Heart right ventricle (tissue), 16 donors: Measurements from ENCODE around the gene OR10S1. TPM values are rescaled to one million over a fixed set of nuclear protein-coding genes. Genes with fewer than 3 reads are reported as not detected.

Experiments
- ATAC-seq, 8 donors: fragments of 200-7000 bp; cut with Tn5 transposase; one replicate each; pipeline ENCODE4 v1.9.1; 2020; ENCODE audit warnings: mild to moderate bottlenecking in 8 of 8, moderate library complexity in 8 of 8, moderate number of reproducible peaks in 1 of 8
- DNase-seq, 2 donors: peaks; one replicate each; pipeline ENCODE4 v3.0.0-alpha.2; 2020
- H3K27ac ChIP-seq, 10 donors: fragments of 200-600 bp; sonication (generic) in 2 of 10; one replicate each; pipeline versions ENCODE4 v1.5.0 to v1.8.0; 2020 to 2022; ENCODE audit warnings: mild to moderate bottlenecking in 3 of 10
- H3K27me3 ChIP-seq, 7 donors: fragments of 200-600 bp; one replicate each; pipeline ENCODE4 v1.8.0; 2021 to 2022; ENCODE audit warnings: mild to moderate bottlenecking in 2 of 7
- H3K36me3 ChIP-seq, 9 donors: fragments of 200-600 bp; sonication (generic) in 1 of 9; one replicate each; pipeline versions ENCODE4 v1.5.0 to v1.8.0; 2020 to 2022; ENCODE audit warnings: mild to moderate bottlenecking in 2 of 9
- H3K4me1 ChIP-seq, 9 donors: fragments of 200-600 bp; sonication (generic) in 1 of 9; one replicate each; pipeline versions ENCODE4 v1.5.0 to v1.8.0; 2020 to 2022; ENCODE audit warnings: mild to moderate bottlenecking in 4 of 9
- H3K4me3 ChIP-seq, 10 donors: fragments of 200-600 bp; sonication (generic) in 2 of 10; one replicate each; pipeline versions ENCODE4 v1.5.0 to v1.8.0; 2020 to 2022; ENCODE audit warnings: mild to moderate bottlenecking in 7 of 10, moderate library complexity in 2 of 10
- H3K9me3 ChIP-seq, 11 donors: fragments of 200-600 bp in 10 of 11; sonication (generic) in 2 of 11; one replicate each; pipeline versions ENCODE4 v1.5.0 to v1.8.0; 2013 to 2022; ENCODE audit warnings: mild to moderate bottlenecking in 2 of 11, control low read depth in 1 of 11, moderate library complexity in 1 of 11
- WGBS, 2 donors: extraction: QIAGEN DNeasy Blood & Tissue Kit; methylation state at CpG; one replicate each; pipeline ENCODE4 v1.1.7; 2013; ENCODE audit warnings: inconsistent platforms in 1 of 2; 5-methylcytosine and 5-hydroxymethylcytosine counted together
- intact Hi-C, 10 donors: fragments of 100-400 bp; cut with DNase I; formaldehyde crosslinking; loops; one replicate each; pipeline versions ENCODE4 v1.11.1 to v1.14.2; 2022
- polyA plus RNA-seq, 2 donors: library from polyadenylated mRNA; stranded (reverse); fragments of 200-250 nt; gene quantifications; one replicate each; pipeline ENCODE4 v1.2.3, GENCODE V29; 2013
- total RNA-seq, 10 donors: library from RNA; stranded (reverse); fragmentation: NEBNext Ultra II Directional in 3 of 10; extraction: Animal tissue kit (Norgen Biotek cat#: 25700) in 3 of 10; gene quantifications; one replicate each; pipeline versions ENCODE4 v1.2.1 to v1.2.4, GENCODE V29; 2021 to 2023
- TF ChIP-seq, protein P1 (sequence below), 9 donors: fragments of 200-600 bp; sonication (generic) in 2 of 9; IDR thresholded peaks; one replicate each; pipeline versions ENCODE4 v1.5.0 to v1.8.0; 2021 to 2022; ENCODE audit warnings: antibody characterized with exemption in 9 of 9, mild to moderate bottlenecking in 5 of 9, moderate library complexity in 1 of 9
- donor health status: Arrhythmogenic right ventricular cardiomyopathy.
- donor health status: ischemic (EF 13 %, LVEDD 7.1; RV severe dilation, severe dysfunction).
- donor health status: healthy with polysubstance abuse.
- donor health status: DM: no; HTN: yes; CAD: no.
- donor health status: DM: no; HTN: no; CAD: no.
- donor health status: ischemic (EF 25% LVEDD 6.9; RV normal size, moderate dysfunction).
- donor health status: ischemic (EF 25% LVEDD 5.7; RV mildly dilated, moderate dysfunction).
- donor health status: healthy.
- donor health status: DM: yes; HTN: yes; CAD: no.
- donor health status: Ischemic cardiomyopathy.
- donor health status: ischemic (EF 35%, LVEDD 5.7; RV mildly dilated, moderate dysfunction).
- donor health status: nonischemic (EF 11% LVEDD 7.7; RV severe dilation, severe dysfunction).
- donor health status: DM: yes; HTN: yes; CAD: no.
- donor health status: PGD.
- donor health status: ischemic (EF 29% LVEDD 5.4; RV normal size, mild dysfunction).
- donor health status: nonischemic (EF 23%, LVEDD 6.1; RV moderate dilation, normal function).

OR10S1 gene
- total and polyA plus RNA-seq, 12 donors, result not detected

DNA sequence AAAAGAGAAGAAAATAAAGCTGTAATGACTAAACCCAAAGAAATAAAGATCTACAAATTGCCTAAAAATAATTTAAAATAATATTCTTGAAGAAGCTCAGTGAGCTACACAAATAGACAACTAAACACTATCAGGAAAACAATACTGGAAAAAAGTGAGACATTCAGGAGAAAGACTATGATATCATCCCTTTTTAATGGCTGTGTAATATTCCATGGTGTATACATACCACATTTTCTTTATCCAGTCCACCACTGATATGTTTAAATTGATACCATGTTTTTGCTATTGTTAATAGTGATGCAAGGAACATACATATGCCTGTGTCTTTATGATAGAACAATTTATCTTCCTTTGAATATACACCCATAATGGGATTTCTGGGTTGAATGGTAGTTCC is 20.8 kb downstream of the OR10S1 start:
- H3K4me3 ChIP-seq, result no peak overlapping the region
- H3K4me1 ChIP-seq, result no peaks in the 10 kb centered on the region
- H3K27ac ChIP-seq, result no peak overlapping the region
- DNase-seq, result no peak
- H3K36me3 ChIP-seq, result no peaks in the 10 kb centered on the region
- TF ChIP-seq, protein P1, sequence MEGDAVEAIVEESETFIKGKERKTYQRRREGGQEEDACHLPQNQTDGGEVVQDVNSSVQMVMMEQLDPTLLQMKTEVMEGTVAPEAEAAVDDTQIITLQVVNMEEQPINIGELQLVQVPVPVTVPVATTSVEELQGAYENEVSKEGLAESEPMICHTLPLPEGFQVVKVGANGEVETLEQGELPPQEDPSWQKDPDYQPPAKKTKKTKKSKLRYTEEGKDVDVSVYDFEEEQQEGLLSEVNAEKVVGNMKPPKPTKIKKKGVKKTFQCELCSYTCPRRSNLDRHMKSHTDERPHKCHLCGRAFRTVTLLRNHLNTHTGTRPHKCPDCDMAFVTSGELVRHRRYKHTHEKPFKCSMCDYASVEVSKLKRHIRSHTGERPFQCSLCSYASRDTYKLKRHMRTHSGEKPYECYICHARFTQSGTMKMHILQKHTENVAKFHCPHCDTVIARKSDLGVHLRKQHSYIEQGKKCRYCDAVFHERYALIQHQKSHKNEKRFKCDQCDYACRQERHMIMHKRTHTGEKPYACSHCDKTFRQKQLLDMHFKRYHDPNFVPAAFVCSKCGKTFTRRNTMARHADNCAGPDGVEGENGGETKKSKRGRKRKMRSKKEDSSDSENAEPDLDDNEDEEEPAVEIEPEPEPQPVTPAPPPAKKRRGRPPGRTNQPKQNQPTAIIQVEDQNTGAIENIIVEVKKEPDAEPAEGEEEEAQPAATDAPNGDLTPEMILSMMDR (IDR thresholded peaks at IDR 0.05), result no peak
- H3K27me3 ChIP-seq, result no peaks in the 10 kb centered on the region
- no peak for ATAC-seq
- intact Hi-C loops, result no loop called here
- H3K9me3 ChIP-seq, result peaks cover 0 to 22% (median 7%) of the 10 kb centered on the region in 11 donors

DNA sequence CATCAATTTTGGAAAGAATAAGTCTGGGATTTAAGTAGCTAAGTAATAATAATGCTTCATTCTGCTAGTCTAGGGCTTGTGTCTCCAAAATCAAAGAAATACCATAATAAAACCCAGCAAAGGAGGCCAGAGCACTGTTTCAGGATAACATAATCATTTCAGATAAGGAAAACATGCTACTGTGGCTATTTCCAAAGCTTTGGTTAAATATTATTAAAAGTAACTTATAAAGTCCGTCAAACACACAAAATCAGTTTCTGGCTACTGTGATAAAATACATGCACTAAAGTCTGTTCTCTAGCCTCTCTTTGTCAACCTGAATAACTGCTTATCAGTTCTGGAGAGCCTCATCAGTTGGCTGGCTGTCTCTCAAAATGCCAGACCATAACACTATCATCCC is 32.4 kb downstream of the OR10S1 start:
- Histone ChIP-seq H3K27ac (no peak overlapping the region), H3K36me3 (no peaks in the 10 kb centered on the region), H3K4me3 (no peak overlapping the region), H3K4me1 (no peaks in the 10 kb centered on the region), H3K27me3 (peaks cover 0 to 4% (median 0%) of the 10 kb centered on the region in 7 donors), H3K9me3 (no peaks in the 10 kb centered on the region)
- intact Hi-C loops, result no loop called here
- TF ChIP-seq, protein P1 (IDR thresholded peaks at IDR 0.05), result no peak
- 25 to 31% methylated on average over 1 of the region's 1 CpG for WGBS, 2 donors
- DNase-seq (no peak), ATAC-seq (no peak)

DNA sequence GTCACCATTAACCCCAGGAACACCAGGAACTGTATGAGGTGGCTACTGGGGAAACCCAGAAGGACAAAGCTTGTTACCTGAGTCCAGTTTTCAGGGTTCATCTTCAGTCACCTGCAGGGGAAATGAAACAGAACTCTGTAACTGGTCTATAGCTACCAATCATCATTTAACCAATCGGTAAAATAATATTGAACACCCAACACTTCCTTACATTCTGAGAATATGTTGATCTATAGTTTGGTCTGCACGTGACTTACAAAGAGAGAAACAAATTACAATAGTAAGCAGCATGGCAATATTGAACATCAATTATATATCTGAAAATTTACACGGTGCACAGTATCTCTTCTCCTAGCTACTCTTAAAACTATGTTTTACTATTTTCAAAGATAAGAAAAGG is 33.8 kb downstream of the OR10S1 start, which contains the start of gene OR6T1:
Gene OR6T1, minus strand, starts transcription at position 101 of the 400 bp plus-strand sequence. Its CDS starts 0 bp downstream, at position 101.
- Histone ChIP-seq H3K4me1 (no peaks in the 10 kb centered on the region), H3K36me3 (no peaks in the 10 kb centered on the region), H3K27ac (no peak within 1 kb of the TSS), H3K9me3 (no peaks in the 10 kb centered on the region), H3K27me3 (peaks cover 0 to 4% (median 0%) of the 10 kb centered on the region in 7 donors), H3K4me3 (no peak within 1 kb of the TSS)
- 89 to 91% methylated on average over 3 of the region's 3 CpGs for WGBS, 2 donors
- no peak for DNase-seq
- TF ChIP-seq, protein P1 (IDR thresholded peaks at IDR 0.05), result no peak
- intact Hi-C loops, result no loop called here
- no peak for ATAC-seq

DNA sequence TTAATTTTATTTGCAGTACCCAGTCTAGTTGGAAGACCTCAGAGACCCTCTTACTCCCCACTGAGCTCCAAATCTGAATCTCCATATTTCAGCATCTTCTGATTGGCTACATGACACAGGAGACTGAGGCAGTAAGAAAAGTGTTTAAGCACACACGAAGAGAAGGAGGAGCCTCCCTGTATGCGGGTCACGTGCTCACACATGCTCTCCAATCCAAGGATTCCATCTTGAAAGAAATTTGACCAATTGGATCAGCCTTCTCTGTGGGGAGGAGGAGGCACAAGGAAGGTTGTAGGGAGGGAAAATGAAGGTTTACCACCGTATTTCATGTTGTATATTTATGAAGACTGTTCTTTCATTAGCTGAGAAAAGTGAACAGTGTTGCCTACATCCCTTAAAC is 35.2 kb downstream of the OR10S1 start:
- 82 to 86% methylated on average over 4 of the region's 4 CpGs for WGBS, 2 donors
- peaks cover 0 to 4% (median 0%) of the 10 kb centered on the region in 7 donors for H3K27me3 ChIP-seq
- no peak overlapping the region for H3K4me3 ChIP-seq
- intact Hi-C loops, result no loop called here
- H3K9me3 ChIP-seq, result no peaks in the 10 kb centered on the region
- TF ChIP-seq, protein P1 (IDR thresholded peaks at IDR 0.05), result no peak
- DNase-seq (no peak), ATAC-seq (no peak)
- no peaks in the 10 kb centered on the region for H3K36me3 ChIP-seq
- no peak overlapping the region for H3K27ac ChIP-seq
- H3K4me1 ChIP-seq, result no peaks in the 10 kb centered on the region
